ENCODE data around the gene TEX22. TPM values are rescaled to one million over a fixed set of nuclear protein-coding genes. Genes with fewer than 3 reads are reported as not detected.

Gene TEX22
- total and polyA plus RNA-seq, 2 donors (not counting 1 experiment from before 2014, with no cell fraction given) = 1.7 to 7.0 TPM

DNA sequence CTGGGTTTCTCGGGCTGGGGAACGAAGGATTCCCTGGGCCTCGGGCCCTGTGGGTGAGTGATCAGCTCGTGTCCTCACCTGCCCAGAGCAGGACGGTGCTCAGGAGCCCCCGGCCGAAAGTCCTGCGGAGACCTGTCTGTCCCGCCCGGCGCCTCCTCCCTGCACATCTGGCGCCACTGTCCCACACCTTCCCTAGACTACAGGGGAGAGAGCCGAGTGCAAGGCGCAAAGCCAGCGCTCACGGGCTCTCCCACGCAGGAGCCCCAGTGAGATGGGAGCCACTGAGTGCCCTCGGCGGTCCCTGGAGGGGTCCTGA lies 13.1 kb upstream of the TEX22 start:
- Mint-ChIP-seq H3K4me1 (peaks cover 7% of the 10 kb centered on the region), H3K27me3 (no peaks in the 10 kb centered on the region), H3K4me3 (no peak overlapping the region), H3K9me3 (ENCODE audit: insufficient read depth) (no peaks in the 10 kb centered on the region), H3K27ac (no peak overlapping the region)
- peaks cover 5 to 9% of the 10 kb centered on the region in 2 donors for H3K4me1 ChIP-seq (ENCODE audit: control insufficient read depth in 2 of 2, insufficient read depth in 2 of 2, low read length in 2 of 2)
- ChIA-PET CTCF (interaction anchor here (1.3 kb wide), 1 partner anchor 13 kb away, joined by 3 read pairs; no protein-coding TSS in a partner anchor), POLR2A (no interaction called here)
- no peak overlapping the region for H3K4me2 ChIP-seq (replicated peaks; ENCODE audit: low read depth, low read length, poor library complexity, severe bottlenecking)
- H4K20me1 ChIP-seq (ENCODE audit: control insufficient read depth, insufficient read depth, low read length, poor library complexity, severe bottlenecking) = no peaks in the 10 kb centered on the region
- no peaks in the 10 kb centered on the region for H3K79me2 ChIP-seq (ENCODE audit: control insufficient read depth, insufficient read depth, low read length)
- no peaks in the 10 kb centered on the region for H3K36me3 ChIP-seq (replicated peaks in 1 of 2; ENCODE audit: control extremely low read depth in 1 of 2, control insufficient read depth in 1 of 2, extremely low read depth in 1 of 2, insufficient read depth in 2 of 2, low read length in 1 of 2)
- H3K9me3 ChIP-seq (ENCODE audit: control extremely low read depth in 1 of 3, control insufficient read depth in 2 of 3, insufficient read depth in 1 of 3, low read length in 2 of 3) = no peaks in the 10 kb centered on the region
- no peak overlapping the region for H3K27ac ChIP-seq (ENCODE audit: low read length in 2 of 2)
- no peak overlapping the region for H3K9ac ChIP-seq (ENCODE audit: low read length)
- no peaks in the 10 kb centered on the region for H3K27me3 ChIP-seq (replicated peaks in 1 of 4; ENCODE audit: control extremely low read depth in 1 of 4, control insufficient read depth in 3 of 4, insufficient read depth in 4 of 4, low read length in 3 of 4)
- WGBS (ENCODE audit: insufficient coverage) = 95% methylated on average over 19 of the region's 19 CpGs
- ATAC-seq (ENCODE audit: low read depth) (no peak), DNase-seq (no peak)
- no peak overlapping the region for H3K4me3 ChIP-seq (ENCODE audit: control extremely low read depth in 1 of 5, extremely low read depth in 1 of 5, insufficient read depth in 1 of 5, low read depth in 2 of 5, low read length in 4 of 5)
- intact Hi-C loops (cut with micrococcal nuclease) = no loop called here
- TF ChIP-seq CTCF (IDR thresholded peaks at IDR 0.05) = no peak
- TF ChIP-seq EZH2 (IDR thresholded peaks at IDR 0.05; ENCODE audit: borderline replicate concordance, insufficient read depth, low read depth, low read length, poor library complexity, severe bottlenecking) = no peak
- no peak overlapping the region for H2AFZ ChIP-seq (ENCODE audit: insufficient read depth, low read depth, low read length, poor library complexity, severe bottlenecking)

GRCh38 chr14:105385698-105386365 lies 12.5 kb upstream of the TEX22 start:
- WGBS (ENCODE audit: insufficient coverage) = 94% methylated on average over 21 of the region's 22 CpGs
- CTCF ChIA-PET = no interaction called here

More at GRCh38 chr14:105385698-105386365, 12.5 kb upstream of the TEX22 start:
- Histone ChIP-seq H3K4me3 (ENCODE audit: control extremely low read depth in 1 of 5, extremely low read depth in 1 of 5, insufficient read depth in 1 of 5, low read depth in 2 of 5, low read length in 4 of 5) (no peak overlapping the region), H3K27me3 (replicated peaks in 1 of 4; ENCODE audit: control extremely low read depth in 1 of 4, control insufficient read depth in 3 of 4, insufficient read depth in 4 of 4, low read length in 3 of 4) (no peaks in the 10 kb centered on the region), H3K9me3 (ENCODE audit: control extremely low read depth in 1 of 3, control insufficient read depth in 2 of 3, insufficient read depth in 1 of 3, low read length in 2 of 3) (no peaks in the 10 kb centered on the region), H4K20me1 (ENCODE audit: control insufficient read depth, insufficient read depth, low read length, poor library complexity, severe bottlenecking) (no peaks in the 10 kb centered on the region), H3K4me1 (ENCODE audit: control insufficient read depth in 2 of 2, insufficient read depth in 2 of 2, low read length in 2 of 2) (peaks cover 10 to 15% of the 10 kb centered on the region in 2 donors), H2AFZ (ENCODE audit: insufficient read depth, low read depth, low read length, poor library complexity, severe bottlenecking) (no peak overlapping the region), H3K79me2 (ENCODE audit: control insufficient read depth, insufficient read depth, low read length) (no peaks in the 10 kb centered on the region), H3K27ac (ENCODE audit: low read length in 2 of 2) (no peak overlapping the region), H3K4me2 (replicated peaks; ENCODE audit: low read depth, low read length, poor library complexity, severe bottlenecking) (no peak overlapping the region), H3K36me3 (replicated peaks in 1 of 2; ENCODE audit: control extremely low read depth in 1 of 2, control insufficient read depth in 1 of 2, extremely low read depth in 1 of 2, insufficient read depth in 2 of 2, low read length in 1 of 2) (no peaks in the 10 kb centered on the region), H3K9ac (ENCODE audit: low read length) (no peak overlapping the region)
- H3K9me3 Mint-ChIP-seq (ENCODE audit: insufficient read depth) = no peaks in the 10 kb centered on the region
- TF ChIP-seq EZH2 (IDR thresholded peaks at IDR 0.05; ENCODE audit: borderline replicate concordance, insufficient read depth, low read depth, low read length, poor library complexity, severe bottlenecking) (no peak), CTCF (IDR thresholded peaks at IDR 0.05) (no peak)
- H3K4me3 Mint-ChIP-seq = no peak overlapping the region
- intact Hi-C loops (cut with micrococcal nuclease) = no loop called here
- H3K27me3 Mint-ChIP-seq = no peaks in the 10 kb centered on the region
- DNase-seq (no peak), ATAC-seq (ENCODE audit: low read depth) (no peak)
- no peak overlapping the region for H3K27ac Mint-ChIP-seq
- peaks cover 11% of the 10 kb centered on the region for H3K4me1 Mint-ChIP-seq
- POLR2A ChIA-PET = no interaction called here
